ENCODE data around the gene GSG1L. TPM values are rescaled to one million over a fixed set of nuclear protein-coding genes. Genes with fewer than 3 reads are reported as not detected.
A peak's percentile ranks its signal among the peaks of the same experiment; 100 is the strongest.

GSG1L gene
- total RNA-seq, 2 donors from 2014 or later: 0.52 TPM; not detected in 1

DNA sequence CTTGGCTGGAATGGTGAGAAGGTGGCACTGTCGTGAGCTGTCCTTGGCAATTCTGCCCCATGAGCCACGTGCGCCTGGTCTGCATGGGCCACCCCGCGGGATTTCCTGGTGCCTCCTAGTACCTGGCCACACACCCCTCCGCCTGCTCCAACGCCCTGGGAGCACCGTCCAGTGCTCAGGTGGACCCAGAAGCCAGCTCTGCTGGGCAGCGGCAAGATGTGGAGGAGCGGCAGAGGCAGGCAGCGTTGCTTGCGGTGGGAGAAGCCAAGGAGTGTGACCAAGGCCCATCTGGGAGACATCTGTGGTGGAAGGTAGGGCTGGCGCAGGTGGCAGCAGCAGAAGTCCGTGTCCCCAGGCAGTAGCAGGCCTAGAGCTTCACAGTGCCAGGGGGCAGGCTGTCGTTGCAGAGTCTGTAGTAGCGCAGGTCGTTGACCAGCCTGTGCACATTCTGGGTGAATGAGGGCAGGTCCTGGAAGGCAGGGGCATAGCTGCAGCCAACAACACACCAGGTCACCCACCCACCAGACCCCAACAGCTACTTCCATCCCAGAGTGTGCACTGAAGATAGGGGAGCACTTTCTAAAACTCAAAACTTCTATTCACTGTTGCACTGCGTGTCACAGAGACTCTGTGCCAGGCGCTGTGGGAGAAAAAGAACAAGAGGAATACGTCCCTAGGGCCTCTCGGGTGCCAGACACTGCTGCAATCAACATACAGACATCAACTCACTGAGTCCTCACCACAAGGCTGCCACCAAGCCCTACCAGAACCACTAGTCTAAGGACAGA, 34.9 kb upstream of the GSG1L start:
- Mint-ChIP-seq H3K27ac (peak overlapping the region; percentile 38 to 44), H3K9me3 (no peaks in the 10 kb centered on the region), H3K36me3 (peaks cover 18 to 19% of the 10 kb centered on the region in 2 donors)
- peak in 1 of 2 donors; percentile 18 for ATAC-seq
- no peak for DNase-seq (ENCODE audit: low spot score in 2 of 2)

- peak overlapping the region; percentile 16 to 75 for H3K27ac Mint-ChIP-seq
- no peaks in the 10 kb centered on the region for H3K9me3 Mint-ChIP-seq
- ATAC-seq (peak in 1 of 2 donors; percentile 13), DNase-seq (ENCODE audit: low spot score in 2 of 2) (no peak)
- peaks cover 18% of the 10 kb centered on the region in 2 donors for H3K36me3 Mint-ChIP-seq
These were observed 33.7 kb upstream of the GSG1L start for GRCh38 chr16:28096983-28097899.

DNA sequence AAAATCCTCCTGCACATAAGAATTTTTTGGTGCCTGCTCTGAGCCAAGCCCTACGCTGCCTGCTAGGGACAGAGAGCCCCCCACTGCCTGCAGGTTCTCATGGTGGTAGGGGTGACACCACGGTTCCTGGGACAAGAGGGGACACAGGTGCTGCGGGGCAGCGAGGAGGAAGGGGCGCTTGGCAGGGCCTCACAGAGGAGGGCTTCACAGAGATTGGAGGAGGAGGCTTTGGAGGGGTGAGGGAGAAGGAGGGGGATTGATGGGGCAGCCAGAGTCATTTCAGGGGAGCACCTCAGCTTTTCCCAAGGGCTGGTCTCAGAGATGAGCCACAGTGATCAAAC, 29.8 kb upstream of the GSG1L start:
- Mint-ChIP-seq H3K36me3 (peaks cover 5 to 6% of the 10 kb centered on the region in 2 donors), H3K9me3 (no peaks in the 10 kb centered on the region), H3K27ac (peak overlapping the region in 1 of 2 donors; percentile 65)
- ATAC-seq (no peak), DNase-seq (ENCODE audit: low spot score in 2 of 2) (no peak)

DNA sequence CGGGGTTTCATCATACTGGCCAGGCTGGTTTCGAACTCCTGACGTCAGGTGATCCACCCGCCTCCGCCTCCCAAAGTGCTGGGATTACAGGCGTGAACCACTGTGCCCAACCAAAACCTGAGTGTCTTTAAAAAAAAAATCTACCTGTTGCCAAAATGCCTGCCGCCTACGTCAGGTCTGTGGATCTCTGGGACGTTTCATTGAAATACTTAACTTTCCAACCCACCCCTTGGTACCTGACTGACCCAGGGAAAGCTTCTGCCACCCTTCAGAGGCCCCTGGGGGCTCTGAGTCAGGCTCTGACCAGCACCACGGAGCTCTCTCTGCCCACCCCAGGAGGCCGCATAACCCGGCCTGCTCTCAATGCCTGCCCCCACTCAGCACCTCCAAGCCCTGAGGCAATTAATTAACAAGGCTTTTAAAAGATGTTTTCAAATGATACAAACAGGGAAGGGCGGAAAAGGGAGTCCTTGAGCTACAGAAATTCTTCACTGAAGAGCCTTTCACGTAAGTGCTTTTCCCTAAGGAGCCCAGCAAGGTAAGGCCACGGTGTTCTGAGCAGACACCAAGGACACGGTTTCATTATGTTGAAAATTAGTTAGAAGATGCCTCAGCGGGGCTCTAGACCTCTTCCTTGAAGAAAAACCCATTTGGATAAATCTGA, 29.3 kb upstream of the GSG1L start:
- peaks cover 0 to under 1% of the 10 kb centered on the region in 2 donors for H3K36me3 Mint-ChIP-seq
- peak overlapping the region; percentile 36 to 65 for H3K27ac Mint-ChIP-seq
- no peaks in the 10 kb centered on the region for H3K9me3 Mint-ChIP-seq
- DNase-seq (ENCODE audit: low spot score in 2 of 2) (no peak), ATAC-seq (no peak)

GRCh38 chr16:28091656-28092055, 28.1 kb upstream of the GSG1L start:
- DNase-seq (ENCODE audit: low spot score in 2 of 2) (no peak), ATAC-seq (no peak)

DNA sequence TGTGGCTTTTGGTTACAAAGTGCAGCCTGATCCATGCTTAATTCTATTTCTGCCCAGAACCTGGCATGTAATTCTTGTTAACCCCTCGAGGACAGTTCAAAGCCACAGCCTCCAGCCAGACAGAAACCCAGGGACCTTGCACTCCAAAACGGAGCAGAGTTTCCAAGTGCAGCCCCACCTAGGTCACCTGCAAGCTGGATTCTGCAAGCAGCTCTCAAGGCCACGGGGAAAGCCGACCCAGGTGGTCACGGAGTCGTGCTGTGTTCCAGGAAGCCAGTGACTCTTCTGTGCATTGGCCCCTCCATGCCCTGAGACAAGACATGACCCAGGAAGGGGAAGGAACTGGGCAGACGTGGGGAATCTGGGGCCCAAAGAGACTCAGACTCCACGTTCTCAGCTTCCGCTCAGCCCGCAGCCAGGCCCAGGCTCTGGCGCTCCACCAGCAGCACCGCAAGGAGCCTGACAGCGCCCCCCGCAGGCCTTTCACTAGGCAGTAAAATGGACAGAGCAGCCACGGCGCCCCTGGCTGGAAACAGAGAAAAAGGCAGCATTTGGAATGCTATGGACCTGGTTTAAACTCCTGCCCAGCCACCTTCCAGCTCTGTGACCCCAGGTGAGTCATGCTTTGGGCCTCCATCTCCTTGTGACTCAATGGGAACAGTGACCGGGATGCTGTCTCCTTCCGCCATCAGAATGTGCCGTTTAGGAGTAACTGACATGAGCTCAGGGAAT, 27.3 kb upstream of the GSG1L start:
- DNase-seq (ENCODE audit: low spot score in 2 of 2) (no peak), ATAC-seq (no peak)
- H3K36me3 Mint-ChIP-seq: no peaks in the 10 kb centered on the region
- H3K27ac Mint-ChIP-seq: peak overlapping the region in 1 of 2 donors; percentile 84
- no peaks in the 10 kb centered on the region for H3K9me3 Mint-ChIP-seq

More at GRCh38 chr16:28091656-28092055, 28.1 kb upstream of the GSG1L start:
- Mint-ChIP-seq H3K9me3 (no peaks in the 10 kb centered on the region), H3K27ac (peak overlapping the region in 1 of 2 donors; percentile 14), H3K36me3 (no peaks in the 10 kb centered on the region)

GRCh38 chr16:28089992-28090365, 26.5 kb upstream of the GSG1L start:
- peak in 1 of 2 donors; percentile 8 for ATAC-seq
- DNase-seq (ENCODE audit: low spot score in 2 of 2): no peak
- peak overlapping the region; percentile 14 to 84 for H3K27ac Mint-ChIP-seq
- no peaks in the 10 kb centered on the region for H3K36me3 Mint-ChIP-seq
- no peaks in the 10 kb centered on the region for H3K9me3 Mint-ChIP-seq

DNA sequence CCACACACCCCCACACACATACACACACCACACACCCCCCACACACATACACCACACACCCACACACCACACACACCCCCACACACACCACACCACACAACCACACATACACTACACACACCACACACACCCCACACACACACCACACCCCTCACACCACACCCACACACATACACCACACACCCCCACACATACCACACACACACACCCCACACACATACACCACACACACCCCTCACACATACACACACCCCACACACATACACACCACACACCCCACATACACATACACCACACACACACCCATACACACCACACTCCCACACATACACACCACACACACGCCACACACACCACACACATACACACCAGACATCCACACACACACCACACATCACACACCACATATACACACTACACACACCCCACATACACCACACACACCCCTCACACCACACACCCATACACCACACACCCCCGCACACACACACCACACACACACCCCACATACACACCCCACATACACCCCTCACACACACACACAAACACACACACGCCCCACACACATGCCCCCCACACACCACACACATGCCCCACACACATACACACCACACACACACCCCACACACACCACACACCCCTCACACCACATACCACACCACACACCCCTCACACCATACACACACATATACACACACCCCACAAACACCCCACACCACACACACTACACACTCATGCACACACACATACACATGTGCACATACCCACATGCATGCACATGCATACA, 25.9 kb upstream of the GSG1L start:
- ATAC-seq (peak in 1 of 2 donors; percentile 19), DNase-seq (ENCODE audit: low spot score in 2 of 2) (no peak)
- H3K9me3 Mint-ChIP-seq: no peaks in the 10 kb centered on the region
- H3K27ac Mint-ChIP-seq: peak overlapping the region in 1 of 2 donors; percentile 14
- no peaks in the 10 kb centered on the region for H3K36me3 Mint-ChIP-seq

- Mint-ChIP-seq H3K27ac (no peak overlapping the region), H3K9me3 (no peaks in the 10 kb centered on the region), H3K36me3 (no peaks in the 10 kb centered on the region)
- ATAC-seq (peak in 1 of 2 donors; percentile 12), DNase-seq (ENCODE audit: low spot score in 2 of 2) (no peak)
These were observed 24.3 kb upstream of the GSG1L start for GRCh38 chr16:28087675-28088300.

GRCh38 chr16:28087140-28087660, 23.7 kb upstream of the GSG1L start:
- H3K36me3 Mint-ChIP-seq: no peaks in the 10 kb centered on the region
- no peak overlapping the region for H3K27ac Mint-ChIP-seq
- ATAC-seq: peak in 1 of 2 donors; percentile 6
- H3K9me3 Mint-ChIP-seq: no peaks in the 10 kb centered on the region
- no peak for DNase-seq (ENCODE audit: low spot score in 2 of 2)

DNA sequence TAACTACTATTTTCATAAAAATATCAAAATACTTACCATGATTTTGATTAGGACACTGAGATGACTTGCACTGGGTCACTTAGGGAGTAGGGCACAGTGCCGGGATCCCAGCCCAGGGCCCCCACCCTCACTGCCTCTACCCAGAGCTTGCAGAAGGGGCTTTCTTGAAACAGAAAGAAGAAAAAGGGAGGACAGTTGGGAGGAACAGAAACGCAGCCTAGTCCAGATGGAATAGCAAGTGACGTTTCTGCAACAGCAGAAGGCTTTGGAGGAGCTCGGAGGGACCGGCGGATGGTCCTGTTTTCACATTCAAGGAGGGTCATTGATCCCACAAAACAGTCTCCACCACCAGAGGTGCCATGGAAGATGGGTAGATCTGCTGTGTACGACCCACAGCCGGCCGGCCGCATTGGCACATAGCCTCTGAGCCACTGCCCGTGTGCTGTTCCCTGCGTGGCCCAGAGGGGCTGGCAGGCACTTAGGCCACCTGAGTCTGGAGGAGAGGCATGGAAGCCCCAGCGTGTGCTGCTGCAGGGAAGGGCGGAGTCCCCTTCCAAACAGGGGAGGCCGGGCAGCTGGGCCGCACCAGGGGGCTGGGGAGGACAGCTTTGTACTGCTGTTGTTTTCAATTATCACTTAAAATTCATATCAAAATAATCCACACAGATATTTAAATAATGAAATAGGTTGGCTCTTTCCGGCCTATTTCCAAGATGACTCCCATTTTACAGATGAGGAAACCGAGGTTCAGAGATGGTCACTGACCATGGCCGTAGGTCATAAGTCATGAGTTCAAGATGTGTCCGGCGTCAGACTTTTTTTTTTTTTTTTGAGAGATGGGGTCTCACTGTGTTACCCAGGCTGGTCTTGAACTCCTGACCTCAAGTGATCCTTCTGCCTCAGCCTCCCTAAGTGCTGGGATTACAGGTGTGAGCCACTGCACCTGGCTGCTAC, 22.9 kb upstream of the GSG1L start:
- no peak for DNase-seq (ENCODE audit: low spot score in 2 of 2)
- ATAC-seq: no peak
- H3K27ac Mint-ChIP-seq: no peak overlapping the region
- no peaks in the 10 kb centered on the region for H3K36me3 Mint-ChIP-seq
- H3K9me3 Mint-ChIP-seq: no peaks in the 10 kb centered on the region

DNA sequence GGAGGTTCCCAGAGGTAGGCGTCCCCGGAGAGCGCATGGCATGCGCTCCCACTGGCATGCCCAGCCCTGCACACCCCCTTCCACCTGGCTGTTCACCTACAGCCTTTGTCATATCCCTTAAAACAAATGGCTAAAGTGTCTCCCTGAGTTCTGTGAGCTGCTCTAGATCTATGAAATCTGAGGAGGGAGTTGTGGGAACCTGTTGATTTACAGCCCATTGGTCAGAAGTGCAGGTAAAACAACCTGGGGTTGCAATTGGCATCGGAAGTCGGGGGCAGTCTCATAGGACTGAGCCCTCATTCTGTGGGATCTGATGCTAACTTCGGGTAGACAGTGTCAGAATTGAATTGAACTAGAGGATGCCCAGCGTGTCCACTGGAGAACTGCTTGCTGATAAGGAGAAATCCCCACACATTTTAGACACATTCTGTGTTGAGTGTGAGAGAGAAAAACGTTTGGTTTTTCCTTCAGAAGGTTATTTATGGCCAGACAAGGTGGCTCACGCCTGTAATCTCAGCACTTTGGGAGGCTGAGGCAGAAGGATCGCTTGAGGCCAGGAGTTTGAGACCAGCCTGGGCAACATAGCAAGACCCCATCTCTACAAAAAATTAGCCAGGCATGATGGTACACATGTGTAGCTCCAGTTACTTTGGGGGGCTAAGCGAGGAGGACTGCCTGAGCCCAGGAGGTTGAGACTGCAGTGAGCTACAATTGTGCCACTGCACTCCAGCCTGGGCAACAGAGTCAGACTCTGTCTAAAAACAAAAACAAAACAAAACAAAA, 22.1 kb upstream of the GSG1L start:
- DNase-seq (ENCODE audit: low spot score in 2 of 2): no peak
- Mint-ChIP-seq H3K9me3 (no peaks in the 10 kb centered on the region), H3K27ac (peak overlapping the region in 1 of 2 donors; percentile 59), H3K36me3 (no peaks in the 10 kb centered on the region)
- no peak for ATAC-seq

DNA sequence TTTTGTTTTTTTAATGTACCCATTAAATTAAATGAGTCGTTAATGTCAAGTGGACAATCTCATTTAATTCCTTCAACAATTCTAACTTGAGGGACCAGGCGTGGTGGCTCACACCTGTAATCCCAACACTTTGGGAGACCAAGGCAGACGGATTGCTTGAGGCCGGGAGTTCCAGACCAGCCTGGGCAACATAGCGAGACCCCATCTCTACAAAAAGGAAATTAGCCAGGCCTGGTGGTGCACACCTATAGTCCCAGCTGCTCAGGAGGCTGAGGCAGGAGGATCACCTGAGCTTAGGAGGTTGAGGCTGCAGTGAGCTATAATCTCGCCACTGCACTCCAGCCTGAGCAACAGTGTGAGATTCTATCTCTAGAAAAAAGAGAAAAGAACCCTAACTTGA, 20.7 kb upstream of the GSG1L start:
- Mint-ChIP-seq H3K27ac (no peak overlapping the region), H3K36me3 (no peaks in the 10 kb centered on the region), H3K9me3 (no peaks in the 10 kb centered on the region)
- ATAC-seq (no peak), DNase-seq (ENCODE audit: low spot score in 2 of 2) (no peak)
